Nephron progenitor cell (in vitro differentiated cells): ENCODE measurements around the gene AFDN.

Source experiments
- DNase-seq: peaks from one replicate; pipeline ENCODE4 v3.0.0; 2021
- H3K27ac Mint-ChIP-seq: 2 replicates; pipeline ENCODE4 v1.8.0; 2021; ENCODE audit warnings: mild to moderate bottlenecking, moderate library complexity, mixed read lengths
- H3K27me3 Mint-ChIP-seq: 2 replicates; pipeline ENCODE4 v1.8.0; 2021; ENCODE audit warnings: mild to moderate bottlenecking, low read depth, mixed read lengths; ENCODE audit not compliant: poor library complexity
- H3K36me3 Mint-ChIP-seq: 2 replicates; pipeline ENCODE4 v1.8.0; 2021; ENCODE audit warnings: low read depth, mixed read lengths
- H3K4me1 Mint-ChIP-seq: 2 replicates; pipeline ENCODE4 v1.8.0; 2021; ENCODE audit warnings: mixed read lengths
- H3K4me3 Mint-ChIP-seq: 2 replicates; pipeline ENCODE4 v1.8.0; 2021; ENCODE audit warnings: mild to moderate bottlenecking, moderate library complexity, mixed read lengths
- H3K9me3 Mint-ChIP-seq: 2 replicates; pipeline ENCODE4 v1.8.0; 2021; ENCODE audit warnings: mild to moderate bottlenecking, moderate library complexity, mixed read lengths
- CTCF ChIP-seq: fragments of 200-600 bp; sonication (generic); IDR thresholded peaks from 2 replicates; pipeline ENCODE4 v1.5.0; 2021; ENCODE audit warnings: antibody characterized with exemption

Gene AFDN

DNA sequence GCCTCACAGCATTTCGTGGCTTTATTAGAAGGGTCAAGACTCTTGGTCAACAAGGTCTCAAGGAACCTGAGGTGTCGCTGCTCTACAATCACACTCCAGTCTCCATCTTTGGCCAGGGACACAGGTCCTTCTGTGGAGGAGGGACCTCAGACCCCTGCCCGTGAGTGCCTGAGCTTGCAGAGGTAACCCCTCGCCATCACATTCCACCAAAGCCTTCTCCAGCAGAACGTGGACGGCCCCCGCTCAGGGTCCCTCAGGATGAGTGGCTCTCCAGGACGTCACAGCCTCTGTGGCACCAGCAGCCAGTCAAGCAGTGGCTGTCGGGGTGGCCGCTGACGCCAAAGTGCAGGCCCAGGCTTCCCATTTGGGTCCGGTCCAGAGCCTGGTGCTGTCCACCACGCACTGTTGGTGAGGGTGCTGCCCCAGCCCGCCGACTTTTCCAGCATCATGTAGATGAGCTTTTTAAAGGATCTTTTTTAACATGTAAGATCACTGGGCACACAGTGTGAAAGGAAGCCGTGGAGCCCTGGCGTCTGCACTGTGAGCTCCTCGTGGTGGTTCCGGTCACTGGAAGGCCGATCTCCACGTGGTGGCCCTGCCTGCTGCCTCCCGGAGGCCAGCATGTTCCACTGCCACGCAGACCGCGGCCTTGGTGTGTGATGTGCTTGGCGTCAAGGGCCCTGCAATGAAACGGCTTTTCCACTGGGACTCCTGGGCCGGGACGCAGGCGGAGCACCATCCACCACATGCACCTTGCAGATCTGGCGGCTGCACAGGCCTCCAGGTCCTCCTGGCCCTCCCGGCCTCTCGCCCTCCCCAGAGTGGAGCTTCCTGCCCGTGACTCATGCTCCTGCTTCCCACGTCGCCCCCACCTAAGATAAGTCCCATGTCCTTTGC, 162.5 kb downstream of the AFDN start:
- Mint-ChIP-seq H3K36me3 (peaks cover 4% of the 10 kb centered on the region), H3K4me3 (no peak overlapping the region), H3K27me3 (peaks cover 4% of the 10 kb centered on the region), H3K27ac (no peak overlapping the region), H3K4me1 (no peaks in the 10 kb centered on the region), H3K9me3 (peaks cover 35% of the 10 kb centered on the region)
- no peak for TF ChIP-seq CTCF
- no peak for DNase-seq

GRCh38 chr6:167990016-167990945, 163.6 kb downstream of the AFDN start:
- peaks cover 7% of the 10 kb centered on the region for H3K4me1 Mint-ChIP-seq
- DNase-seq: no peak
- H3K9me3 Mint-ChIP-seq: peaks cover 27% of the 10 kb centered on the region
- H3K36me3 Mint-ChIP-seq: no peaks in the 10 kb centered on the region
- no peak overlapping the region for H3K4me3 Mint-ChIP-seq
- H3K27ac Mint-ChIP-seq: no peak overlapping the region
- no peak for TF ChIP-seq CTCF
- H3K27me3 Mint-ChIP-seq: peaks cover 12% of the 10 kb centered on the region

DNA sequence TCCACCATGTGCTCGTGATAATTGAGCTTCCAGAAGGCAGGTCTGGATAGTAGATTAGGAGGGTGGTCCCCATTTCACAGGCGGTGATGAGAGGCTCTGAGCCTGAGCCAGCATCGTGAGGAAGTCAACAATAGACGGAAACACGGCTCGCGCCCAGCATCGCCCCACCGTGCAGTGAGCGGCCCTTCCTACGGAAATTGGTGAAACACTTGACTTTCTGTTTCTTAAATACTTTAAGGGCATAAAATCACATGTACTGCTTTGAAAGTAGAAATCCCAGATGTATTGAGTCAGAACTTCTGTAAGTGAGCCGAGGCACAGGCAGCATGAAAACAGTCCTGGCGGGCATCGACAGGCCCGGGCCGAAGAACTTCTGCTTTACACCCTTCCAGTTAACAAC, 166.5 kb downstream of the AFDN start:
- Mint-ChIP-seq H3K27me3 (peaks cover 8% of the 10 kb centered on the region), H3K36me3 (no peaks in the 10 kb centered on the region), H3K4me3 (no peak overlapping the region), H3K9me3 (peaks cover 20% of the 10 kb centered on the region), H3K27ac (no peak overlapping the region), H3K4me1 (peaks cover 20% of the 10 kb centered on the region)
- no peak for DNase-seq
- no peak for TF ChIP-seq CTCF

GRCh38 chr6:167993831-167994230, 167.1 kb downstream of the AFDN start:
- no peak for TF ChIP-seq CTCF
- Mint-ChIP-seq H3K27me3 (peaks cover 11% of the 10 kb centered on the region), H3K27ac (no peak overlapping the region), H3K9me3 (peaks cover 15% of the 10 kb centered on the region), H3K36me3 (no peaks in the 10 kb centered on the region), H3K4me3 (no peak overlapping the region), H3K4me1 (peaks cover 23% of the 10 kb centered on the region)
- no peak for DNase-seq

DNA sequence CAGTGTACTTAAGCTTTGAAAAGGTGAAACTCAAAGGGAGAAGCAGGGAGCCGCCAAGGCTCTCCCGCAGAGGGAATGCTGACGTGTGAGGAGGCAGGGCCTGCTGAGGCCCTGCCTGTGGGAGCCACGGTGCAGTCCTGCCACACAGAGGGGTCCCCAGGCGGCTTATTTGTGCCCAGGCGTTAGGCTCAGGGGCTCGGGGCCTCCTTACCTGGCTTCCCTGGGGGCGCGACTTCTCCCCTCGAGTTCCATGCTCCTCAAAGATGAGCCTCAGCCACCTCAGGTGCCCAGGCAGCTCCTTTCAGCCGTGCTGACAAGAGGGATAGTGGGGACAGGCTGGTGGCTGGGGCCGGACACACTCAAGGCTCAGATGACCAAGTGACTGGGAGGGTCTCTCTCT, 168.6 kb downstream of the AFDN start:
- no peak overlapping the region for H3K27ac Mint-ChIP-seq
- H3K4me1 Mint-ChIP-seq: peaks cover 23% of the 10 kb centered on the region
- no peak for DNase-seq
- no peak for TF ChIP-seq CTCF
- peaks cover 7% of the 10 kb centered on the region for H3K9me3 Mint-ChIP-seq
- H3K4me3 Mint-ChIP-seq: no peak overlapping the region
- no peaks in the 10 kb centered on the region for H3K36me3 Mint-ChIP-seq
- H3K27me3 Mint-ChIP-seq: peaks cover 15% of the 10 kb centered on the region
